ENCODE data around the gene B4GALNT3. TPM values are rescaled to one million over a fixed set of nuclear protein-coding genes. Genes with fewer than 3 reads are reported as not detected.

B4GALNT3 gene
- total and polyA plus RNA-seq, 2 of the 13 experiments (the other 11 are each of a cell fraction or from before 2014, with no cell fraction given), result 3.2 to 4.4 TPM

GRCh38 chr12:570921-571794 lies 111.4 kb downstream of the B4GALNT3 start (continued):
- TF ChIP-seq ZNF687 (CRISPR knock-in tag; IDR thresholded peaks at IDR 0.05) (no peak), ZFY (CRISPR knock-in tag; IDR thresholded peaks at IDR 0.05) (0 out of 2 replicates have a peak, but pooled peaks have one; percentile 2), ZNF441 (CRISPR knock-in tag; IDR thresholded peaks at IDR 0.05; ENCODE audit: borderline replicate concordance) (no peak), CENPBD1 (CRISPR knock-in tag; IDR thresholded peaks at IDR 0.05; ENCODE audit: borderline replicate concordance, low read depth) (no peak), MED1 (CRISPR knock-in tag; IDR thresholded peaks at IDR 0.05) (peak; percentile 45; the same call in 1 of the 2 replicates), ZNF207 (IDR thresholded peaks at IDR 0.05; ENCODE audit: borderline replicate concordance) (no peak), ZNF484 (CRISPR knock-in tag; IDR thresholded peaks at IDR 0.05; ENCODE audit: borderline replicate concordance, low read depth) (no peak), MIXL1 (CRISPR knock-in tag; IDR thresholded peaks at IDR 0.05) (peak; percentile 1; the same call in 1 of the 2 replicates), HDAC1 (CRISPR knock-in tag; IDR thresholded peaks at IDR 0.05) (no peak), HMG20B (CRISPR knock-in tag; conservative IDR thresholded peaks at IDR 0.05) (no peak), KDM4B (CRISPR knock-in tag; IDR thresholded peaks at IDR 0.05) (no peak), ZNF709 (CRISPR knock-in tag; IDR thresholded peaks at IDR 0.05) (no peak), ZNF34 (CRISPR knock-in tag; IDR thresholded peaks at IDR 0.05; ENCODE audit: borderline replicate concordance) (no peak), ZNF431 (CRISPR knock-in tag; IDR thresholded peaks at IDR 0.05; ENCODE audit: borderline replicate concordance, low read depth) (0 out of 2 replicates have a peak, but pooled peaks have one; percentile 50), HBP1 (CRISPR knock-in tag; IDR thresholded peaks at IDR 0.05; ENCODE audit: low read depth) (no peak)
